Measurements from ENCODE around the gene CYP27B1. TPM values are rescaled to one million over a fixed set of nuclear protein-coding genes. Genes with fewer than 3 reads are reported as not detected.

CYP27B1 gene
- total and polyA plus RNA-seq, 9 of the 15 experiments (the other 6 are each of a cell fraction or from before 2014, with no cell fraction given): 0.18 to 4.2 (median 1.8) TPM

GRCh38 chr12:57751432-57751787, 15.5 kb downstream of the CYP27B1 start:
- peak overlapping the region; percentile 97 for H3K9ac ChIP-seq (ENCODE audit: insufficient read depth in 1 of 2, low read depth in 2 of 2, low read length in 2 of 2)
- H3K36me3 ChIP-seq (ENCODE audit: control insufficient read depth, insufficient read depth, low read length): peaks cover 50% of the 10 kb centered on the region
- no peak for DNase-seq (ENCODE audit: extremely low read depth in 1 of 4, low spot score in 3 of 4)
- H2AFZ ChIP-seq (ENCODE audit: low read depth, low read length): 0 out of 2 replicates have a peak overlapping the region, but pooled peaks have one; percentile 51
- no peaks in the 10 kb centered on the region for H3K9me3 ChIP-seq (replicated peaks; ENCODE audit: control insufficient read depth, insufficient read depth, low read depth, low read length)
- 0% methylated on average over 8 of the region's 8 CpGs for WGBS (ENCODE audit: insufficient coverage, low coverage, missing lambda C conversion rate)
- peaks cover 44% of the 10 kb centered on the region for H3K79me2 ChIP-seq (ENCODE audit: control insufficient read depth, insufficient read depth, low read length)
- no peaks in the 10 kb centered on the region; a peak in 1 of 5 replicates for H3K27me3 ChIP-seq (ENCODE audit: control insufficient read depth in 2 of 2, insufficient read depth in 2 of 2, low read length in 2 of 2)
- in situ Hi-C loops (cut with MboI) (no loop called here), intact Hi-C loops (cut with micrococcal nuclease) (no loop called here)
- no peaks in the 10 kb centered on the region for H3K9me1 ChIP-seq (ENCODE audit: control insufficient read depth, insufficient read depth, low read length)
- H3K4me1 ChIP-seq (replicated peaks in 1 of 2; ENCODE audit: control insufficient read depth in 2 of 2, insufficient read depth in 2 of 2, low read length in 2 of 2): peaks cover 29 to 39% of the 10 kb centered on the region in 2 experiments
- CTCF ChIA-PET (ENCODE audit: low intra/inter-chr PET ratio): no interaction called here
- H3K27ac ChIP-seq (ENCODE audit: extremely low read depth, low read depth, low read length): peak overlapping the region; percentile 96
- no peaks in the 10 kb centered on the region for H4K20me1 ChIP-seq (replicated peaks; ENCODE audit: control insufficient read depth, insufficient read depth, low read length)
- no TSS peak for BruUV-seq (replicated peaks)
- peak overlapping the region; percentile 99 for H3K4me2 ChIP-seq (ENCODE audit: insufficient read depth, low read length)
- FAIRE-seq: no peak
- POLR2A ChIA-PET: interaction anchor here (0.6 to 1.2 kb wide), 3 partner anchors 19 to 232 kb away, joined by 3 to 5 read pairs (median 4); no protein-coding TSS in a partner anchor
- peak overlapping the region; percentile 66 for H3K4me3 ChIP-seq
- ATAC-seq: peak; percentile 14
- TF ChIP-seq KAT8 (IDR thresholded peaks at IDR 0.05; ENCODE audit: low read depth) (no peak), MYNN (IDR thresholded peaks at IDR 0.05) (0 out of 2 replicates have a peak, but pooled peaks have one; percentile 12), MYNN (CRISPR knock-in tag; IDR thresholded peaks at IDR 0.05) (no peak), HDGF (IDR thresholded peaks at IDR 0.05) (peak; percentile 54; the same call in 1 of the 2 replicates), THRB (CRISPR knock-in tag; conservative IDR thresholded peaks at IDR 0.05) (no peak; the same call in 1 of the 2 replicates), HBP1 (CRISPR knock-in tag; IDR thresholded peaks at IDR 0.05) (peak; percentile 41; the same call in 1 of the 2 replicates), FOXK1 (CRISPR knock-in tag; IDR thresholded peaks at IDR 0.05; ENCODE audit: borderline replicate concordance) (no peak), TBP (optimal IDR thresholded peaks at IDR 0.05; ENCODE audit: low read depth, low read length) (peak; percentile 34), CTCF (IDR thresholded peaks at IDR 0.05 in 2 of 3, conservative IDR thresholded peaks at IDR 0.05 in 1 of 3; ENCODE audit: insufficient read depth in 2 of 3, low read depth in 1 of 3, low read length in 3 of 3) (0 out of 6 replicates have a peak, but pooled peaks of 1 of the 3 experiments have one; percentile 12), SP2 (IDR thresholded peaks at IDR 0.05; ENCODE audit: extremely low read depth, low read depth, low read length, poor library complexity, severe bottlenecking) (no peak), GABPA (tag; conservative IDR thresholded peaks at IDR 0.05; ENCODE audit: low read depth) (no peak), RB1 (IDR thresholded peaks at IDR 0.05; ENCODE audit: low read depth) (no peak), NFE2 (IDR thresholded peaks at IDR 0.05; ENCODE audit: low read depth) (no peak), DIDO1 (tag; IDR thresholded peaks at IDR 0.05; ENCODE audit: low read depth) (no peak), GABPB2 (CRISPR knock-in tag; conservative IDR thresholded peaks at IDR 0.05) (no peak), THRAP3 (IDR thresholded peaks at IDR 0.05; ENCODE audit: borderline replicate concordance) (0 out of 2 replicates have a peak, but pooled peaks have one; percentile 18)
